Neural crest cell (in vitro differentiated cells): ENCODE results near the gene SETX. TPM values are rescaled to one million over a fixed set of nuclear protein-coding genes. Genes with fewer than 3 reads are reported as not detected.

Source experiments
- DNase-seq: peaks from one replicate; pipeline ENCODE4 v3.0.0; 2021; ENCODE audit warnings: low read depth, mixed read lengths, low spot score
- H3K27ac Mint-ChIP-seq: one replicate; pipeline ENCODE4 v1.8.0; 2021; ENCODE audit warnings: mild to moderate bottlenecking, mixed read lengths; ENCODE audit not compliant: unreplicated experiment
- H3K27me3 Mint-ChIP-seq: 2 replicates; pipeline ENCODE4 v1.8.0; 2021; ENCODE audit warnings: low read depth, mild to moderate bottlenecking, mixed read lengths
- H3K36me3 Mint-ChIP-seq: 2 replicates; pipeline ENCODE4 v1.8.0; 2021; ENCODE audit warnings: low read depth, mild to moderate bottlenecking, mixed read lengths
- H3K4me1 Mint-ChIP-seq: 2 replicates; pipeline ENCODE4 v1.8.0; 2021; ENCODE audit warnings: mixed read lengths
- H3K4me3 Mint-ChIP-seq: one replicate; pipeline ENCODE4 v1.8.0; 2021; ENCODE audit warnings: mild to moderate bottlenecking, mixed read lengths
- H3K9me3 Mint-ChIP-seq: 2 replicates; pipeline ENCODE4 v1.8.0; 2021; ENCODE audit warnings: mixed read lengths
- total RNA-seq: library from RNA; stranded (reverse); gene quantifications from 2 replicates; pipeline ENCODE4 v1.2.1, GENCODE V29; 2021
- TF ChIP-seq, protein P1 (sequence below): fragments of 200-600 bp; sonication (generic); conservative IDR thresholded peaks from 2 replicates; pipeline ENCODE4 v1.5.0; 2021; ENCODE audit warnings: antibody characterized with exemption, mild to moderate bottlenecking

SETX gene
- total RNA-seq, 1 donor from 2014 or later, result 43.0 TPM

DNA sequence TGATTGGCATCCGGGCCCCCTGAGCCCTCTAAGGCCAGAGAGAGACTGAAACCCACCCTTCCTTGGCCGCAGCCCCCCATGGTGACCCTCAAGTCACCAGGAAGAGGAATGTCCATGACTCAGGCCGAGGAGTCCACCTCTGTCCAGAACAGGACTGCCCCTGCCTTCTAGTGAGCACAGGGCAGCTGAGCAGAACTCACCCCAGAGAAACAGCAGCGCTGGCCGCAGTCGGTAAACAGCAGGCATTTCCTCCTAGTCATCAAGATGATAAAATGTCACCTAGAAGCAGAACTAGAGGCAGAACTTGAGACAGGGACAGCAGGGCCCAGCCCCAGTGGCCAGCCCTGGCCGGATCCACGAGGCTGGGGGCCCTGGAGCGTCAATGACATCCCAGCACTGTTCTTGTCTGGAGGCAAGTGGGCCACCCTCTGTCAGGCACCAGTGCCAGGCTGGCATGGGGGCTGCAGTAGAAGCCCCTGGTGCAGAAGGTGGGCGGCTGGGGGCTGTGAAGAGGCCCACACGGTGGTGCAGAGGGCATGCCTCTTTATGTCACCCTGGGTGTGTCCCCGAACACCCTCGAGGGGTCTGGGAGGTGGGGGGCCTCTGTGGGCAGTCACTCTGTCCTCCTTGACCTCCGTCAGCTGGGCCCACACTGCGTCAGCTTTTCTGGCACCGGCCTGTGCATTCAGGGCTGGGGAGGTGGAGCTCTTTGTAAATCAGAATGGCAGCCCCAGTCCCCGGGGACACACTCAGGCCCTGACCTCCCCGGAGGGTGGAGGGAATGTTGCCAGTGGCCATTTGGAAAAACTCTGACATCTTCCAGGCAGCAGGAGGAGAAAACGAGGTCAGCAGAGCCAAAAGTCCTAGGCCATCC is 110.0 kb downstream of the SETX start:
- H3K9me3 Mint-ChIP-seq, result no peaks in the 10 kb centered on the region
- TF ChIP-seq, protein P1, sequence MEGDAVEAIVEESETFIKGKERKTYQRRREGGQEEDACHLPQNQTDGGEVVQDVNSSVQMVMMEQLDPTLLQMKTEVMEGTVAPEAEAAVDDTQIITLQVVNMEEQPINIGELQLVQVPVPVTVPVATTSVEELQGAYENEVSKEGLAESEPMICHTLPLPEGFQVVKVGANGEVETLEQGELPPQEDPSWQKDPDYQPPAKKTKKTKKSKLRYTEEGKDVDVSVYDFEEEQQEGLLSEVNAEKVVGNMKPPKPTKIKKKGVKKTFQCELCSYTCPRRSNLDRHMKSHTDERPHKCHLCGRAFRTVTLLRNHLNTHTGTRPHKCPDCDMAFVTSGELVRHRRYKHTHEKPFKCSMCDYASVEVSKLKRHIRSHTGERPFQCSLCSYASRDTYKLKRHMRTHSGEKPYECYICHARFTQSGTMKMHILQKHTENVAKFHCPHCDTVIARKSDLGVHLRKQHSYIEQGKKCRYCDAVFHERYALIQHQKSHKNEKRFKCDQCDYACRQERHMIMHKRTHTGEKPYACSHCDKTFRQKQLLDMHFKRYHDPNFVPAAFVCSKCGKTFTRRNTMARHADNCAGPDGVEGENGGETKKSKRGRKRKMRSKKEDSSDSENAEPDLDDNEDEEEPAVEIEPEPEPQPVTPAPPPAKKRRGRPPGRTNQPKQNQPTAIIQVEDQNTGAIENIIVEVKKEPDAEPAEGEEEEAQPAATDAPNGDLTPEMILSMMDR, result no peak
- no peak for DNase-seq
- no peaks in the 10 kb centered on the region for H3K36me3 Mint-ChIP-seq
- H3K27me3 Mint-ChIP-seq, result peaks cover 51% of the 10 kb centered on the region
- peak overlapping the region; percentile 54 for H3K4me3 Mint-ChIP-seq
- H3K27ac Mint-ChIP-seq, result no peak overlapping the region
- peaks cover 12% of the 10 kb centered on the region for H3K4me1 Mint-ChIP-seq

DNA sequence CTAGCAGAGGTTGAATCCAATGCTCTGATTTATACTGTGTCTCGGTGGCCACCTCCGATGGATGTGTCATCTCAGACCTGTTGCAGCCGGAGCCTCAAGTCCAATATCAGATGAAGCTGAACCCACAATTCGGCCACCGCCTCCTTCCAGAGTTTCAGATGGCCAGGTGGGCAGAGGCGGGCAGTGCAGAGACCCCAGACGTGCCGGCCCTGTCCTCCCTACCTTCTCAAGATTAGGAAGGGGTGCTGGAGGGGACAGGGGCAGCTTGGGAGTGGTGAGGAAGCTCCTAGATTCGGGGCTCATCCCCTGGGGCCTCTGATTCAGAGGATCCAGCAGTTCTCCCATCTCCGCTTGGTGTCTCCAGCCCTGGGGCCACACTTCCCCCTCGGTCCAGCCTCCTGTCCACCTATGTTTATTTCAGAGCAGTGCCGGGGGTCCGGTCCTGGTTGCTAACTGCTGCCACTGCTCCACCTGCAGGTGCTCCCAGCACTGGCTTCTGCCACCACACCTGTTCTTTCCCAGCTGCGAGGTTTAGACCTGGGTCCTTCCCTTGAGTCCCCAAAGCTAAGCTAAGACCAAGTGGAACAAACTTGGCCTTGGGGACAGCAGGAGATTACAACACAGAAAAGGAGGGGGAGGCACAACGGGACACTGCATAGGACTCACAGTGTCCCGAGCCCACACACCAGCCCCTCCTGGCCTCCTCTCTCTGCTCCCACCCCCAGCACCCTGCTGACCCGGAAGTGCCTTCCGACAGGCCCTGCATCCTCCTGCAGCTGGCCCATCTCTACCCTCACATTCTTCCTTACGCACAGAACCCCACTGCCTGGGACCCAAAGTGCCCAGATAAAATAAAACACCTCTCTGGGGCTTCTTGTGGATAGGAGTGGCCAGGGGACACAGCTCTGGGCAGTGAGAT is 111.4 kb downstream of the SETX start:
- H3K4me3 Mint-ChIP-seq, result peak overlapping the region; percentile 87
- no peaks in the 10 kb centered on the region for H3K9me3 Mint-ChIP-seq
- no peak overlapping the region for H3K27ac Mint-ChIP-seq
- no peaks in the 10 kb centered on the region for H3K36me3 Mint-ChIP-seq
- H3K27me3 Mint-ChIP-seq, result peaks cover 62% of the 10 kb centered on the region
- no peak for DNase-seq
- TF ChIP-seq, protein P1, result no peak
- peaks cover 12% of the 10 kb centered on the region for H3K4me1 Mint-ChIP-seq

DNA sequence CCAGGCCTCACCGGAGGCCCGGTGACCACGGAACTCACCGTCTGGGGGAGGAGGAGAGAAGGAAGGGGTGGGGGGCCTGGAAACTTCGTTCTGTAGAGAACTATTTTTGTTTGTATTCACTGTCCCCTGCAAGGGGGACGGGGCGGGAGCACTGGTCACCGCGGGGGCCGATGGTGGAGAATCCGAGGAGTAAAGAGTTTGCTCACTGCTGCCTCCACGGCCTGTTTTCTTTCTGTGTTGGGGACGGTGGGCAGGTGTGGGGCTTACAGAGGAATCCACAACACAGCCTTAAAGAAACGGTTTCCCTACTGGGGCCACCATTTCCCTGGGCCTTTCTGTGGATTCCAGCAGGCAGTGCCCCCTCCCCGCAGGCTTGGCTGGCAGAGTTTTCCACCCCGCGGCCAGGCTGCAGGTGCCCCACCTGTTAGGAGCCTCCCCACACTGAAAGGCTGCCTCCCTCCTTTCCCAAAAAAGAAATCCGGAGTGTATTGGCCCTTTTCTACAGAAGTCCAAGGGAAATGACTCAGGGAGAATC is 112.1 kb downstream of the SETX start:
- H3K4me3 Mint-ChIP-seq, result peak overlapping the region; percentile 87
- H3K9me3 Mint-ChIP-seq, result no peaks in the 10 kb centered on the region
- peaks cover 12% of the 10 kb centered on the region for H3K4me1 Mint-ChIP-seq
- DNase-seq, result no peak
- TF ChIP-seq, protein P1, result no peak
- H3K27me3 Mint-ChIP-seq, result peaks cover 66% of the 10 kb centered on the region
- no peak overlapping the region for H3K27ac Mint-ChIP-seq
- H3K36me3 Mint-ChIP-seq, result no peaks in the 10 kb centered on the region

DNA sequence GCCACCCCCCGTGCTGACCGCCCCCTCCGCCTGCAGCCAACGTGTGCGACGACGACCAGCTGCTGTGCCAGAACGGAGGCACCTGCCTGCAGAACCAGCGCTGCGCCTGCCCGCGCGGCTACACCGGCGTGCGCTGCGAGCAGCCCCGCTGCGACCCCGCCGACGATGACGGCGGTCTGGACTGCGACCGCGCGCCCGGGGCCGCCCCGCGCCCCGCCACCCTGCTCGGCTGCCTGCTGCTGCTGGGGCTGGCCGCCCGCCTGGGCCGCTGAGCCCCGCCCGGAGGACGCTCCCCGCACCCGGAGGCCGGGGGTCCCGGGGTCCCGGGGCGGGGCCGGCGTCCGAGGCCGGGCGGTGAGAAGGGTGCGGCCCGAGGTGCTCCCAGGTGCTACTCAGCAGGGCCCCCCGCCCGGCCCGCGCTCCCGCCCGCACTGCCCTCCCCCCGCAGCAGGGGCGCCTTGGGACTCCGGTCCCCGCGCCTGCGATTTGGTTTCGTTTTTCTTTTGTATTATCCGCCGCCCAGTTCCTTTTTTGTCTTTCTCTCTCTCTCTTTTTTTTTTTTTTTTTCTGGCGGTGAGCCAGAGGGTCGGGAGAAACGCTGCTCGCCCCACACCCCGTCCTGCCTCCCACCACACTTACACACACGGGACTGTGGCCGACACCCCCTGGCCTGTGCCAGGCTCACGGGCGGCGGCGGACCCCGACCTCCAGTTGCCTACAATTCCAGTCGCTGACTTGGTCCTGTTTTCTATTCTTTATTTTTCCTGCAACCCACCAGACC is 112.8 kb downstream of the SETX start:
- no peak overlapping the region for H3K27ac Mint-ChIP-seq
- TF ChIP-seq, protein P1, result no peak
- peaks cover 69% of the 10 kb centered on the region for H3K27me3 Mint-ChIP-seq
- H3K4me1 Mint-ChIP-seq, result peaks cover 12% of the 10 kb centered on the region
- no peaks in the 10 kb centered on the region for H3K9me3 Mint-ChIP-seq
- H3K4me3 Mint-ChIP-seq, result peak overlapping the region; percentile 87
- H3K36me3 Mint-ChIP-seq, result no peaks in the 10 kb centered on the region
- no peak for DNase-seq

DNA sequence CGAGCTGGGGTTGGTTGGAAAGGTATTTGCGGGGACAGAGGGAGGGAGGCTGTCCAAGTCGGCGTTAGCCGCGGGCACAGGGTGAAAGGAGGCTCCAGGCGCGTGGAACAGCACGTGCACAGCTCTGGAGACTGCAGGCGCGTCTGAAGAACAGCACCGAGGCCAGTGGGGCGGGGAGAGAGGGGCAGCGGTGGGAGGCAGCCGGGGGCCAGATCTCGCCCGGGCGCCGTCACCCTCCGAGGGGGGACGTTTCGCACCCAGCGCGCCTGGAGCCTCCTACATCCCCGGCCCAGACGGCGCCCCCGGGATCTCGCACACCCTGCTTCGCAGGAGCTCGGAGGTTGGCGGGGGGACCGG is 113.3 kb downstream of the SETX start:
- peaks cover 12% of the 10 kb centered on the region for H3K4me1 Mint-ChIP-seq
- peak overlapping the region; percentile 92 for H3K4me3 Mint-ChIP-seq
- no peaks in the 10 kb centered on the region for H3K36me3 Mint-ChIP-seq
- H3K27ac Mint-ChIP-seq, result peak overlapping the region; percentile 89
- H3K27me3 Mint-ChIP-seq, result peaks cover 70% of the 10 kb centered on the region
- TF ChIP-seq, protein P1, result no peak
- no peaks in the 10 kb centered on the region for H3K9me3 Mint-ChIP-seq
- no peak for DNase-seq
